Neural crest cell (in vitro differentiated cells): ENCODE data around the gene RBPJ. TPM values are rescaled to one million over a fixed set of nuclear protein-coding genes. Genes with fewer than 3 reads are reported as not detected.

Experiments
- DNase-seq: peaks from one replicate; pipeline ENCODE4 v3.0.0; 2021; ENCODE audit warnings: low read depth, mixed read lengths, low spot score
- H3K27ac Mint-ChIP-seq: one replicate; pipeline ENCODE4 v1.8.0; 2021; ENCODE audit warnings: mild to moderate bottlenecking, mixed read lengths; ENCODE audit not compliant: unreplicated experiment
- H3K27me3 Mint-ChIP-seq: 2 replicates; pipeline ENCODE4 v1.8.0; 2021; ENCODE audit warnings: low read depth, mild to moderate bottlenecking, mixed read lengths
- H3K36me3 Mint-ChIP-seq: 2 replicates; pipeline ENCODE4 v1.8.0; 2021; ENCODE audit warnings: low read depth, mild to moderate bottlenecking, mixed read lengths
- H3K4me1 Mint-ChIP-seq: 2 replicates; pipeline ENCODE4 v1.8.0; 2021; ENCODE audit warnings: mixed read lengths
- H3K4me3 Mint-ChIP-seq: one replicate; pipeline ENCODE4 v1.8.0; 2021; ENCODE audit warnings: mild to moderate bottlenecking, mixed read lengths
- H3K9me3 Mint-ChIP-seq: 2 replicates; pipeline ENCODE4 v1.8.0; 2021; ENCODE audit warnings: mixed read lengths
- total RNA-seq: library from RNA; stranded (reverse); gene quantifications from 2 replicates; pipeline ENCODE4 v1.2.1, GENCODE V29; 2021
- TF ChIP-seq, protein P1 (sequence below): fragments of 200-600 bp; sonication (generic); conservative IDR thresholded peaks from 2 replicates; pipeline ENCODE4 v1.5.0; 2021; ENCODE audit warnings: antibody characterized with exemption, mild to moderate bottlenecking

The RBPJ gene
- total RNA-seq, 1 donor from 2014 or later, result 76.4 TPM

DNA sequence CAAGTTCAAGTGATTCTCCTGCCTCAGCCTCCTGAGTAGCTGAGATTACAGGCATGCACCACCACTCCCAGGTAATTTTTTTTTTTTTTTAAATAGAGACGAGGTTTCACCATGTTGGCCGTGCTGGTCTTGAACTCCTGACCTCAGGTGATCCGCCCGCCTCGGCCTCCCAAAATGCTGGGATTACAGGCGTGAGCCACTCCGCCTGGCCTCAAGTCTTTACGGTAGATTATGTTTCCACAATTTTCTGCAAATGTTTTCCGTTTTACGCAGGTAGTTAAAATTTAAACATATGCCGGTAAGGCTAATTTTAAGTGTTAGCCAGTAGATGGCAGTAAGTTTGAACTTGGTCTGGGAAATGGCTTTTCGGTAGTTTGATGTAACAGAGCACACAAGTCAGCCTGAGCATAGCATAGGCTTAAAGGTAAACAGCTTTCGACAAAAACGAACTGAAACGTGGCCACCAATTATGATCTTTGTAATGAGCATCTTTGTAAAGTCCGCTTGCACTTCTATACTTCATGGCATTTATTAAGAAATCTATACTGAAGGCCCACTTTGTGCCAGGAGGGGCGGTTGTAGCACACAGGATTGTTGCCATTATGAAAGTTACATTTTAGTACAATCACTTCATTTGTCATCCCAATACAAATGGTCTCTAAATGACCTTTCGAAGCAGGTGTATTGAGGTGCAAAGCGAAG, 138.4 kb downstream of the RBPJ start:
- Mint-ChIP-seq H3K4me1 (peaks cover 5% of the 10 kb centered on the region), H3K36me3 (no peaks in the 10 kb centered on the region), H3K4me3 (no peak overlapping the region), H3K27ac (no peak overlapping the region), H3K27me3 (no peaks in the 10 kb centered on the region), H3K9me3 (no peaks in the 10 kb centered on the region)
- no peak for DNase-seq
- TF ChIP-seq, protein P1, sequence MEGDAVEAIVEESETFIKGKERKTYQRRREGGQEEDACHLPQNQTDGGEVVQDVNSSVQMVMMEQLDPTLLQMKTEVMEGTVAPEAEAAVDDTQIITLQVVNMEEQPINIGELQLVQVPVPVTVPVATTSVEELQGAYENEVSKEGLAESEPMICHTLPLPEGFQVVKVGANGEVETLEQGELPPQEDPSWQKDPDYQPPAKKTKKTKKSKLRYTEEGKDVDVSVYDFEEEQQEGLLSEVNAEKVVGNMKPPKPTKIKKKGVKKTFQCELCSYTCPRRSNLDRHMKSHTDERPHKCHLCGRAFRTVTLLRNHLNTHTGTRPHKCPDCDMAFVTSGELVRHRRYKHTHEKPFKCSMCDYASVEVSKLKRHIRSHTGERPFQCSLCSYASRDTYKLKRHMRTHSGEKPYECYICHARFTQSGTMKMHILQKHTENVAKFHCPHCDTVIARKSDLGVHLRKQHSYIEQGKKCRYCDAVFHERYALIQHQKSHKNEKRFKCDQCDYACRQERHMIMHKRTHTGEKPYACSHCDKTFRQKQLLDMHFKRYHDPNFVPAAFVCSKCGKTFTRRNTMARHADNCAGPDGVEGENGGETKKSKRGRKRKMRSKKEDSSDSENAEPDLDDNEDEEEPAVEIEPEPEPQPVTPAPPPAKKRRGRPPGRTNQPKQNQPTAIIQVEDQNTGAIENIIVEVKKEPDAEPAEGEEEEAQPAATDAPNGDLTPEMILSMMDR, result peak; percentile 74

DNA sequence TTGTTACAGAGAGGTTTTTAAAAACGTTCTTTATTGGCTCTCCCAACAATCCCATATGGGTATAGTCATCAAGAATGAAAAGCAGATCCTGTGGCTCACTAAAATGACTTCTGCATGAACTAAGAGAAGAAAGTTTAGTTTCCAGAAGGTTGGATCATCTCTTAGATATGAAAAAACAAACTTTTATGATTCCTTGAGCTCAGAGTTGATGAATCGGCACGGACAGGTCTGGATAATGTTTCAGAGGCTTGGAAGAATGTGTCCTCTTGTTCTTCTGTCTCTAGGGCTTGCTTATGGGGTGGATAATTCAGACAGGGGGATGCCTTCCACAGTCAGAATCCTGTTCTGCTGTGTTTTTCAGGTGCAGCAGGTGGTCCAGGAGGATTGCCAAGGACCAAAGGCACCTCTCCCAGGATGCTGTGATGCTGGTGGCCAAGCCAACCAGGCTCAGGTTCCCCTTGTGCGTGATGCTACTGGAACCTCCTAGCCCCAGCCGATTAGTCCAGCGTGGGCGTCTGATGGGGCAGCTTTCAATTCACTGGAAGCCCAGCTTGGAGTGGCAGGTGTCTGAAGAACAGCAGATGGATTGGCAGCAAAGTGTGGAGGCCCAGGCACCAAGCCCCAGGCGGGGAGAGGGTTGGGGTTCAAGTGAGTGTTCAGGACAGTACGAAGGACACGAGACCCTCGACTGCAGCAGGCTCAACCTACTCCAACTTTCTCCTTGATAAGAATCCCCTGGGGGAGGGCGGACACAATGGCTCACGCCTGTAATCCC, 139.1 kb downstream of the RBPJ start:
- Mint-ChIP-seq H3K4me3 (no peak overlapping the region), H3K27ac (no peak overlapping the region), H3K9me3 (no peaks in the 10 kb centered on the region), H3K4me1 (peaks cover 5% of the 10 kb centered on the region), H3K36me3 (no peaks in the 10 kb centered on the region), H3K27me3 (no peaks in the 10 kb centered on the region)
- no peak for DNase-seq
- TF ChIP-seq, protein P1, result no peak

DNA sequence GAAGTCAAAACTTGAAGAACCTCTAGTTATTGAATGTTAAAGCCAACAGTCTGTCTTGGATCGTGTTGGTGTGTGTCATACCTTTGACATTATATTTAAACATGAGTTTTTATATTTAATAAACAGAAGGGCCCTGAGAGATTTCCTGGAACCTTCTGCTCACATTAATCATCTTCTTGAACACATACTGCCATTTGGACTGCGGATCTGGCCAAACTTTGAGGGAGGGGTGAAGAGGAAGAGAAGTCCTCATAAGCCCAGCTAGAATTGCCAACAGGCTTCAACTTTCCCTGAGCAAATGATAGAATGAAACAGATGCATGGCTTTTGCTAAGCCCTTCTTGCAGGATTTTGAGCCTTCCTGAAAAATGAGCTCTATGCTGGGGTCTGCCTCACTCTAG, 142.1 kb downstream of the RBPJ start:
- Mint-ChIP-seq H3K9me3 (no peaks in the 10 kb centered on the region), H3K27ac (no peak overlapping the region), H3K36me3 (no peaks in the 10 kb centered on the region), H3K27me3 (no peaks in the 10 kb centered on the region), H3K4me1 (peaks cover 5% of the 10 kb centered on the region), H3K4me3 (no peak overlapping the region)
- TF ChIP-seq, protein P1, result no peak
- DNase-seq, result no peak

DNA sequence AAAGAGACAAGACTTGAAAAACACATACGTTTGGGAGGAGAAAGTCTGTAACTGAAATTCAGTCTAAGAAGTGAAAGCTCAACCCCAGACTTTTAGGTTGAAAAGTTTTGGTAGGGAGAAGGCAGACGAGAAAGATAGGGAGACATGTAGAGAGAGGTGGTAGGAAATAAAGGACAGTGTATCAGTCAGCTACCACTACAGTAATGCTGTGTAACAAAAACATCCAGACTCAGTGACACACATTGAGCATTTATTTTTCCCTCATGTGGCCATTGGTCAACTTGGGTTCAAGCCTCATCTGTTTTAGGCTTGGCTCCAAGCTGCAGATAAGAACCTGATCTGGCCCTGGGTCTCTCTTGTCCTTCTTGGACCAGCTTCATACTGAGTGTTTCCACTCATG, 142.6 kb downstream of the RBPJ start:
- Mint-ChIP-seq H3K27me3 (no peaks in the 10 kb centered on the region), H3K4me1 (peaks cover 5% of the 10 kb centered on the region), H3K9me3 (no peaks in the 10 kb centered on the region), H3K4me3 (no peak overlapping the region), H3K27ac (no peak overlapping the region), H3K36me3 (no peaks in the 10 kb centered on the region)
- TF ChIP-seq, protein P1, result no peak
- no peak for DNase-seq

DNA sequence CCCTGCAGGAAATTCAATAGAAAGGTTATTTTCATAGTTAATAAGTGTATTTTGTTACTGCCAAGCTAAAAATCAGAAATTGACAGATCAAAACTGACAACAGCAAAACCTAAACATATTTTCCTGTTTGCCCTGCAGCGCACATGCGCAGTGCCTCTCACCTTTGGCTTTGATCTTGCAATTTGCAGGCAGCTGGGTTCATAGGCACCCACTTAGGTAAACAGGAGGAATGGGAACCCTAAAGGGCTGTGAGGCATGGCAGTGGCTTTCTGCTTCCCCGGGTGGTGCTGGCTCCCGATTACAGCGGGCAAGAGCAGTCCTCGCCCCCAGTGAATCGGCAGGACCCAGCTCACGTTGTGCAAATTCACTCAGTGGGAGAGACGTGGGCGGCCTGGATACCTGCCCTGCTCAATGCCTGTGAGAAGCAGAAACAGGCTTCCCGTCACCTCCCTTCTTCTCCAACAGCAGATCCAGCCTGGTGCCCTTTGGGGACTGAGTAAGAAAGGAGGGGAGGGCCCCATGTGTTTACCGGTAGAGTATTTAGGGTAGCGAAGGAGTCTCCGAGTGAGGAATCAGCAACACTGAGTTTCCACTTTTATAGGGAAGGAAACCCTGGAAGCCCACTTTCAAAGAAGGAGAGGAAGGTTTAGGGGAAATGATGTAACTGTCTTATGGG, 143.7 kb downstream of the RBPJ start:
- H3K27ac Mint-ChIP-seq, result no peak overlapping the region
- no peaks in the 10 kb centered on the region for H3K9me3 Mint-ChIP-seq
- no peaks in the 10 kb centered on the region for H3K27me3 Mint-ChIP-seq
- H3K4me3 Mint-ChIP-seq, result no peak overlapping the region
- TF ChIP-seq, protein P1, result no peak
- H3K36me3 Mint-ChIP-seq, result no peaks in the 10 kb centered on the region
- H3K4me1 Mint-ChIP-seq, result no peaks in the 10 kb centered on the region
- no peak for DNase-seq
